OCI-LY1 (cell line): ENCODE measurements around the gene BMPR2.
"Not testable (repeated sequence)": the region's sequence is repeated elsewhere in the genome, so short reads cannot be mapped to it uniquely, and the experiment has no call there.

Experiments used
- H2AFZ ChIP-seq: fragments of 200-600 bp; sonication (generic), shearing (Covaris generic); 2 replicates; pipeline ENCODE4 v1.6.0; 2014; ENCODE audit warnings: antibody characterized with exemption, mild to moderate bottlenecking, low read length
- H3F3A ChIP-seq: fragments of 200-600 bp; sonication (generic), shearing (Covaris generic); 2 replicates; pipeline ENCODE4 v1.6.0; 2014; ENCODE audit warnings: mild to moderate bottlenecking, antibody characterized with exemption, low read length, moderate library complexity; ENCODE audit not compliant: insufficient read depth
- H3K27ac ChIP-seq: fragments of 200-600 bp; sonication (generic); 2 replicates; pipeline ENCODE4 v1.5.1; 2014; ENCODE audit warnings: low read length, mixed run types, mild to moderate bottlenecking, low read depth; ENCODE audit not compliant: poor library complexity, severe bottlenecking
- H3K27me3 ChIP-seq: fragments of 200-600 bp; sonication (generic); 2 replicates; pipeline ENCODE4 v1.6.0; 2014; ENCODE audit warnings: antibody characterized with exemption, mild to moderate bottlenecking, low read length, moderate library complexity; ENCODE audit not compliant: insufficient read depth
- H3K36me3 ChIP-seq: fragments of 200-600 bp; sonication (generic); 2 replicates; pipeline ENCODE4 v1.6.1; 2014; ENCODE audit warnings: mild to moderate bottlenecking, antibody characterized with exemption, low read length, moderate library complexity, mixed read lengths; ENCODE audit not compliant: insufficient read depth
- H3K4me1 ChIP-seq: fragments of 200-600 bp; sonication (generic); 2 replicates; pipeline ENCODE4 v1.5.1; 2014; ENCODE audit warnings: mild to moderate bottlenecking, low read length, moderate library complexity; ENCODE audit not compliant: insufficient read depth, severe bottlenecking
- H3K4me2 ChIP-seq: fragments of 200-600 bp; sonication (generic), shearing (Covaris generic); 2 replicates; pipeline ENCODE4 v1.6.1; 2014; ENCODE audit warnings: low read length
- H3K4me3 ChIP-seq: fragments of 200-600 bp; sonication (generic); 2 replicates; pipeline ENCODE4 v1.5.1; 2014; ENCODE audit warnings: low read length, low read depth, mild to moderate bottlenecking, mixed read lengths; ENCODE audit not compliant: poor library complexity, severe bottlenecking
- H3K79me2 ChIP-seq: fragments of 200-600 bp; shearing (Covaris generic); 2 replicates; pipeline ENCODE4 v1.6.1; 2016; ENCODE audit warnings: mixed run types, low read length, mixed read lengths; ENCODE audit not compliant: insufficient read depth
- H3K9ac ChIP-seq: fragments of 200-600 bp; sonication (generic), shearing (Covaris generic); 2 replicates; pipeline ENCODE4 v1.6.1; 2014; ENCODE audit warnings: mild to moderate bottlenecking, low read length, mixed read lengths
- H3K9me2 ChIP-seq: fragments of 200-600 bp; sonication (generic), shearing (Covaris generic); 2 replicates; pipeline ENCODE4 v1.6.1; 2014; ENCODE audit warnings: low read depth, mild to moderate bottlenecking, low read length, mixed read lengths
- H3K9me3 ChIP-seq: fragments of 200-600 bp; shearing (Covaris generic); 2 replicates; pipeline ENCODE4 v1.6.1; 2014; ENCODE audit warnings: low read length, mixed read lengths
- H4K20me1 ChIP-seq: fragments of 200-600 bp; sonication (generic), shearing (Covaris generic); 2 replicates; pipeline ENCODE4 v1.6.0; 2016; ENCODE audit warnings: mild to moderate bottlenecking, low read length; ENCODE audit not compliant: insufficient read depth
- CTCF ChIP-seq: fragments of 200-600 bp; sonication (generic), shearing (Covaris generic); IDR thresholded peaks from 2 replicates; pipeline ENCODE4 v1.5.1; 2017; ENCODE audit warnings: mild to moderate bottlenecking, antibody characterized with exemption, low read length, moderate library complexity, mixed read lengths
- EZH2 ChIP-seq: fragments of 200-600 bp; sonication (generic), shearing (Covaris generic); IDR thresholded peaks from 2 replicates; pipeline ENCODE4 v1.8.0; 2017; ENCODE audit warnings: borderline replicate concordance, mixed run types, mild to moderate bottlenecking, antibody characterized with exemption, low read length, moderate library complexity, mixed read lengths

Gene BMPR2

GRCh38 chr2:202499841-202500240 lies 123.7 kb downstream of the BMPR2 start:
- H3K4me1 ChIP-seq, H2AFZ ChIP-seq, H3K79me2 ChIP-seq, H3K27me3 ChIP-seq, H3K36me3 ChIP-seq, H3K9ac ChIP-seq, H3K4me2 ChIP-seq, H3F3A ChIP-seq, H3K9me3 ChIP-seq, H3K27ac ChIP-seq, H4K20me1 ChIP-seq, H3K4me3 ChIP-seq, H3K9me2 ChIP-seq: not testable (repeated sequence)

GRCh38 chr2:202503276-202503675 lies 127.1 kb downstream of the BMPR2 start:
- H3K79me2 ChIP-seq, H3K4me1 ChIP-seq, H3K27me3 ChIP-seq, H3K9ac ChIP-seq, H3K4me3 ChIP-seq, H3K27ac ChIP-seq, H2AFZ ChIP-seq, H3K36me3 ChIP-seq, H3K9me2 ChIP-seq, H4K20me1 ChIP-seq, H3K9me3 ChIP-seq, H3F3A ChIP-seq, H3K4me2 ChIP-seq: not testable (repeated sequence)

GRCh38 chr2:202508686-202509085 lies 132.6 kb downstream of the BMPR2 start:
- TF ChIP-seq EZH2: no peak
- TF ChIP-seq CTCF: no peak

GRCh38 chr2:202510911-202511310 lies 134.8 kb downstream of the BMPR2 start:
- Histone ChIP-seq H3K79me2 (no peaks in the 10 kb centered on the region), H3K36me3 (no peaks in the 10 kb centered on the region), H3K9ac (no peak overlapping the region), H3K4me2 (no peak overlapping the region), H2AFZ (no peak overlapping the region), H3K27me3 (no peaks in the 10 kb centered on the region), H4K20me1 (no peaks in the 10 kb centered on the region), H3K9me3 (no peaks in the 10 kb centered on the region), H3K4me1 (no peaks in the 10 kb centered on the region), H3K4me3 (no peak overlapping the region), H3F3A (no peaks in the 10 kb centered on the region), H3K27ac (no peak overlapping the region), H3K9me2 (no peaks in the 10 kb centered on the region)
- TF ChIP-seq EZH2: no peak
- TF ChIP-seq CTCF: no peak

More at GRCh38 chr2:202508686-202509085, 132.6 kb downstream of the BMPR2 start:
- H3K4me3 ChIP-seq: no peak overlapping the region
- no peaks in the 10 kb centered on the region for H4K20me1 ChIP-seq
- no peaks in the 10 kb centered on the region for H3K27me3 ChIP-seq
- H3K4me2 ChIP-seq: no peak overlapping the region
- H3K27ac ChIP-seq: no peak overlapping the region
- H3K9ac ChIP-seq: no peak overlapping the region
- no peaks in the 10 kb centered on the region for H3K4me1 ChIP-seq
- H3K79me2 ChIP-seq: no peaks in the 10 kb centered on the region
- H3K9me3 ChIP-seq: no peaks in the 10 kb centered on the region
- no peaks in the 10 kb centered on the region for H3F3A ChIP-seq
- no peak overlapping the region for H2AFZ ChIP-seq
- no peaks in the 10 kb centered on the region for H3K9me2 ChIP-seq
- no peaks in the 10 kb centered on the region for H3K36me3 ChIP-seq
